ENCODE results near the gene PTPN6. TPM values are rescaled to one million over a fixed set of nuclear protein-coding genes. Genes with fewer than 3 reads are reported as not detected.

Gene PTPN6
- total RNA-seq, 4 donors from 2014 or later: 18.5 to 59.1 (median 39.4) TPM

DNA sequence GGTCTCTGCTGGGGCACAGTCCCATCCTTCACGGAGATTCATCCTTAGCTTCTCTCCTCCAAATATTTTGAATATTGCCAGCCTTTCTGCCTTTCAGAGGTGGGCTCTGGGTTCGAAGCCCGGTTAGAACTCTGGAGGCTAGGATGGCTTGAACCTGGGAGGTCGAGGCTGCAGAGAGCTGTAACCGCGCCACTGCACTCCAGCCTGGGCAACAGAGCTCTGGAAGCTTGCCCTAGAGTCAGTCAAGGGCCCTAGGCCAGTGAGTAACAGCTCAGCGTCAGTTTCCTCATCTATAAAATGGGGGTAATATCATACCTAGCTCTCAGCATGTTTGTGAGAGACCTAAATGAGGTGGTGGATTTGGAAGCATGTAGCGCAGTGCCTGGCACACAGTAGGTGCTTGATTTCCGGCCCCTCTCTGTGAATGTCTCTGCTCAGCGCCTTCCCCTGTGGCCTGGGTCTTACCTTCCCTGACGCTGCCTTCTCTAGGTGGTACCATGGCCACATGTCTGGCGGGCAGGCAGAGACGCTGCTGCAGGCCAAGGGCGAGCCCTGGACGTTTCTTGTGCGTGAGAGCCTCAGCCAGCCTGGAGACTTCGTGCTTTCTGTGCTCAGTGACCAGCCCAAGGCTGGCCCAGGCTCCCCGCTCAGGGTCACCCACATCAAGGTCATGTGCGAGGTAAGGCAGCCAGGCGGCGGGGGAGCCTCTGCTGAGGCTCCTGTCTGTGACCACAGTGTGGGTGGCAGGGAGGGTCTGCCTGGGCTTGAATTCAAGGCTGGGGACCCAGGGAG is 3.4 kb downstream of the PTPN6 start:
- no peak overlapping the region for H3K27ac ChIP-seq
- no peak for TF ChIP-seq POLR2AphosphoS5 (IDR thresholded peaks at IDR 0.05)
- TF ChIP-seq, protein P1, sequence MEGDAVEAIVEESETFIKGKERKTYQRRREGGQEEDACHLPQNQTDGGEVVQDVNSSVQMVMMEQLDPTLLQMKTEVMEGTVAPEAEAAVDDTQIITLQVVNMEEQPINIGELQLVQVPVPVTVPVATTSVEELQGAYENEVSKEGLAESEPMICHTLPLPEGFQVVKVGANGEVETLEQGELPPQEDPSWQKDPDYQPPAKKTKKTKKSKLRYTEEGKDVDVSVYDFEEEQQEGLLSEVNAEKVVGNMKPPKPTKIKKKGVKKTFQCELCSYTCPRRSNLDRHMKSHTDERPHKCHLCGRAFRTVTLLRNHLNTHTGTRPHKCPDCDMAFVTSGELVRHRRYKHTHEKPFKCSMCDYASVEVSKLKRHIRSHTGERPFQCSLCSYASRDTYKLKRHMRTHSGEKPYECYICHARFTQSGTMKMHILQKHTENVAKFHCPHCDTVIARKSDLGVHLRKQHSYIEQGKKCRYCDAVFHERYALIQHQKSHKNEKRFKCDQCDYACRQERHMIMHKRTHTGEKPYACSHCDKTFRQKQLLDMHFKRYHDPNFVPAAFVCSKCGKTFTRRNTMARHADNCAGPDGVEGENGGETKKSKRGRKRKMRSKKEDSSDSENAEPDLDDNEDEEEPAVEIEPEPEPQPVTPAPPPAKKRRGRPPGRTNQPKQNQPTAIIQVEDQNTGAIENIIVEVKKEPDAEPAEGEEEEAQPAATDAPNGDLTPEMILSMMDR (IDR thresholded peaks at IDR 0.05): no peak
- no peak for TF ChIP-seq EP300 (IDR thresholded peaks at IDR 0.05)
- no peak for TF ChIP-seq POLR2A (IDR thresholded peaks at IDR 0.05)
- 78% methylated on average over 13 of the region's 21 CpGs for WGBS
- H3K36me3 ChIP-seq: peaks cover 7% of the 10 kb centered on the region
- no peak overlapping the region for H3K4me3 ChIP-seq
- no peaks in the 10 kb centered on the region for H3K27me3 ChIP-seq
- peaks cover 32% of the 10 kb centered on the region for H3K4me1 ChIP-seq
- H3K9me3 ChIP-seq: no peaks in the 10 kb centered on the region
- DNase-seq (ENCODE audit: low spot score in 2 of 2): no peak

DNA sequence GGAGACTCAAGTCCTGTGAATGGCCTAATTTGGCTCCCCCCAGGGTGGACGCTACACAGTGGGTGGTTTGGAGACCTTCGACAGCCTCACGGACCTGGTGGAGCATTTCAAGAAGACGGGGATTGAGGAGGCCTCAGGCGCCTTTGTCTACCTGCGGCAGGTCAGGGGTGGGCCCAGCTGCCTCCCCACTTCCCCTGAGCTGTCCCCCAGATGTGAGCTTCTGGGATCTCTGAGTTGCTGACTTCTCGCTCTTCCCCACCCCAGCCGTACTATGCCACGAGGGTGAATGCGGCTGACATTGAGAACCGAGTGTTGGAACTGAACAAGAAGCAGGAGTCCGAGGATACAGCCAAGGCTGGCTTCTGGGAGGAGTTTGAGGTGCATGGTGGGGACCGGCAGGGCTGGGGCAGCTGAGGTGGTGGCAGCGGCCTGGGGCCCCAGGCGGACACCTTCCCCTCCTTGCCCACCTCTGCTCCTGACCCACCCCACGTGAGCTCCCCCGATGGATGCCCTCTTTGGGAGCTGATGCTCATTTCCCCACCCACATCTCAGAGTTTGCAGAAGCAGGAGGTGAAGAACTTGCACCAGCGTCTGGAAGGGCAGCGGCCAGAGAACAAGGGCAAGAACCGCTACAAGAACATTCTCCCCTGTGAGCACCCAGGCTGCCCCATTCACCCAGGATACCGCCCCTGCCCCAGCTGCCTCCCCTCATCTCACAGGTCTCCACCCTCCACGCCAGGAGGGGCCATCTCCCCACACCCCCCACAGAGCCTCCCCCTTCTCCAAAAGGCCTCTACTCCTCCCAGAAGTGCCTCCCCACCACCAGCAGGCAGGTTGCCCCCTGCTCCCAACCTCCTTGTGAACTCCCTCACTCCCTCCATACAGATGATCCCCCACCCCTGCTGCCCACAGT is 4.2 kb downstream of the PTPN6 start:
- H3K4me3 ChIP-seq: no peak overlapping the region
- DNase-seq (ENCODE audit: low spot score in 2 of 2): peak in 1 of 2 donors; percentile 63
- TF ChIP-seq, protein P1 (IDR thresholded peaks at IDR 0.05): no peak
- TF ChIP-seq POLR2A (IDR thresholded peaks at IDR 0.05) (no peak), EP300 (IDR thresholded peaks at IDR 0.05) (no peak), POLR2AphosphoS5 (IDR thresholded peaks at IDR 0.05) (no peak)
- whole genome bisulfite sequencing: 86% methylated on average over 19 of the region's 22 CpGs
- no peak overlapping the region for H3K27ac ChIP-seq
- peaks cover 37% of the 10 kb centered on the region for H3K4me1 ChIP-seq
- no peaks in the 10 kb centered on the region for H3K9me3 ChIP-seq
- no peaks in the 10 kb centered on the region for H3K27me3 ChIP-seq
- H3K36me3 ChIP-seq: peaks cover 7% of the 10 kb centered on the region

DNA sequence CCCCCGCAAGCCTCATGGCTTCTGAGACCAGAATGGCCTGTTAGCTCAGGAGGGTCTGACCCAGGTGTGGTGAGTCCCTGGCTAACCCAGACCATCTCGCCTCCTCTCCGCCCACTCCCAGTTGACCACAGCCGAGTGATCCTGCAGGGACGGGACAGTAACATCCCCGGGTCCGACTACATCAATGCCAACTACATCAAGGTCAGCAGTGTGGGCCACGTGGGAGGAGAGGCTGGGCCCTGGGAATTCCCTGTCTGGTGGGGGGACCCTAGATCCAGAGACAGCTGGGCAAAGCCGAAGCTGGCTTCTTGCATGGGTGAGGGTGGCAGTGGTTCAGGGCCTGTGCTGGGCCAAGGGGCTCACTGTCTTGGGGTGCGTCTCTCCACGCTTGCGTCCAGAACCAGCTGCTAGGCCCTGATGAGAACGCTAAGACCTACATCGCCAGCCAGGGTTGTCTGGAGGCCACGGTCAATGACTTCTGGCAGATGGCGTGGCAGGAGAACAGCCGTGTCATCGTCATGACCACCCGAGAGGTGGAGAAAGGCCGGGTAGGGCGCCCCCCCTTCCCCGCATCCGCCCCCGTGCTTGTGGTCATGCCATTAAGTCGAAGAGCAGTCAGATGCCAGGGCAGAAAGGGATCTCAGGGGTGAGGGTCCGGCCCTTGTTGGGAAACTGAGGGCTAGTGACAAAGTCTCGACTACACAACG is 5.0 kb downstream of the PTPN6 start:
- 83% methylated on average over 24 of the region's 28 CpGs for WGBS
- Histone ChIP-seq H3K36me3 (peaks cover 7% of the 10 kb centered on the region), H3K4me1 (peaks cover 40% of the 10 kb centered on the region), H3K9me3 (no peaks in the 10 kb centered on the region), H3K4me3 (no peak overlapping the region), H3K27me3 (no peaks in the 10 kb centered on the region), H3K27ac (no peak overlapping the region)
- TF ChIP-seq POLR2A (IDR thresholded peaks at IDR 0.05): no peak
- TF ChIP-seq, protein P1 (IDR thresholded peaks at IDR 0.05): no peak
- DNase-seq (ENCODE audit: low spot score in 2 of 2): no peak

- peaks cover 50% of the 10 kb centered on the region for H3K4me1 ChIP-seq
- 79% methylated on average over 20 of the region's 20 CpGs for WGBS
- no peak overlapping the region for H3K27ac ChIP-seq
Measured at GRCh38 chr12:6957151-6957701, 6.1 kb downstream of the PTPN6 start.

More at GRCh38 chr12:6957151-6957701, 6.1 kb downstream of the PTPN6 start:
- H3K9me3 ChIP-seq: no peaks in the 10 kb centered on the region
- TF ChIP-seq EP300 (IDR thresholded peaks at IDR 0.05): no peak
- TF ChIP-seq, protein P1 (IDR thresholded peaks at IDR 0.05): no peak
- TF ChIP-seq POLR2AphosphoS5 (IDR thresholded peaks at IDR 0.05): no peak
- TF ChIP-seq POLR2A (IDR thresholded peaks at IDR 0.05): no peak
- H3K36me3 ChIP-seq: peaks cover 7% of the 10 kb centered on the region
- no peak overlapping the region for H3K4me3 ChIP-seq
- DNase-seq (ENCODE audit: low spot score in 2 of 2): no peak
- H3K27me3 ChIP-seq: no peaks in the 10 kb centered on the region

Data from suprapubic skin (tissue), 4 donors.